OCI-LY3 (cell line): Measurements from ENCODE around the gene GINS2.

Experiments used
- CTCF ChIP-seq: fragments of 200-600, 300-600 bp; sonication (generic); IDR thresholded peaks from 2 replicates; pipeline ENCODE4 v1.5.1; 2014; ENCODE audit warnings: antibody characterized with exemption, low read length, low read depth
- EZH2phosphoT487 ChIP-seq: fragments of 200-600 bp; shearing (Covaris generic); IDR thresholded peaks from 2 replicates; pipeline ENCODE4 v1.6.1; 2018; ENCODE audit warnings: antibody characterized with exemption, mixed run types, low read depth

- TF ChIP-seq CTCF, result no peak
- no peak for TF ChIP-seq EZH2phosphoT487
These were observed 50.7 kb downstream of the GINS2 start for GRCh38 chr16:85637808-85638647.
